ELF-1 (cell line): Measurements from ENCODE around the gene KIAA0040.
"Not testable (repeated sequence)": the region's sequence is repeated elsewhere in the genome, so short reads cannot be mapped to it uniquely, and the experiment has no call there.

ENCODE experiments used
- DNase-seq: peaks from one replicate; pipeline ENCODE4 v3.0.0-alpha.2; 2016; ENCODE audit warnings: low read depth, low spot score

KIAA0040 gene

DNA sequence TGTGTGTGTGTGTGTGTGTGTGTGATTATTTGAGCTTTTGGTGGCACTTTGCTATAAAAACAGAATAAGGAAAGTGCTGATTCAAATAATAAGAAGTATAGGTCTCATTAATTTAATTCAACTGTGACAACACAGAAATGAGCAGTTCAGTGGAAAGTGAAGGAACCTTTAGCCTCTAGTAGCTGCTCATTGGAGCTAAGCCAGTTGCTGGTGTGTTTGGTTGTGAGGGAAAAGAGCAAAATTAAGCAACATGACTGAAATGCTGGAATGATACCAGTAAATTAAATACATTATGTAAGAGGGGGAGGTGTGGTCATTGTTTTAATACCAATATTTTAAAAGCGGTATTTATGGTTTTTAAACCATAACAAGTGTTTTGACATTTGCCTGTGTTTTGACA, 55.2 kb downstream of the KIAA0040 start:
- DNase-seq = no peak

- DNase-seq = no peak
Observed at GRCh38 chr1:175136246-175136645, 56.3 kb downstream of the KIAA0040 start.

- no peak for DNase-seq
Observed at GRCh38 chr1:175134500-175134899, 58.1 kb downstream of the KIAA0040 start.

DNA sequence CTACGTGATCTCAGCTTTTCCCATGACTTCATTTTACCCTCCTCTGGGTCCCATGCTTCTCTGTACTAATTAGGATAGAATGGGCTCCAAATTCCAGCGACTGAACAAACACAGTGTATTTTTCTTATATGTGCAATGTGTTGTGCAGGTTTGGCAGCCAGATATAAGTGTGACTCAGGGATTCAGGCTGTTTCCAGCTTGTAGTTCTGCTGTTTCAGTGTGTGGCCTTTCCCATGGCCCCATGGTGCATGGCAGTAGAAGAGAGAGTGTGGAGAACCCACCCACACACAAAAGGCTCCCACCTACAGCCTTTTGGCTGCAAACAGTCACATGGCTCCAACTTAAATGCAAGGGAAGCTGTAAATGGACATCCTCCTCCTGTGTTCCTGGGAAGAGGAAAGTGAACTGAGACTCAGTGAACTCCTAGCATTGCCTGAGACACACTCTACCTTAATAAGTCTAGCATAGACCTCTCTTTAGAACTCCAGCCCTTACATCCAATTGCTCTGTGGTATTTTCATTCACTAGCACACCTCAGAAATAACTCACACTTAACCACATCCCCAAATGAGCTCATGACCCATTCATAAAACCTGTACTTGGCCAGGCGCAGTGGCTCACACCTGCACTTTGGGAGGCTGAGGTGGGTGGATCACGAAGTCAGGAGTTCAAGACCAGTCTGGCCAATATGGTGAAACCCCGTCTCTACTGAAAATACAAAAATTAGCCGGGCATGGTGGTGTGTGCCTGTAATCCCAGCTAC, 58.7 kb downstream of the KIAA0040 start:
- no peak for DNase-seq

DNA sequence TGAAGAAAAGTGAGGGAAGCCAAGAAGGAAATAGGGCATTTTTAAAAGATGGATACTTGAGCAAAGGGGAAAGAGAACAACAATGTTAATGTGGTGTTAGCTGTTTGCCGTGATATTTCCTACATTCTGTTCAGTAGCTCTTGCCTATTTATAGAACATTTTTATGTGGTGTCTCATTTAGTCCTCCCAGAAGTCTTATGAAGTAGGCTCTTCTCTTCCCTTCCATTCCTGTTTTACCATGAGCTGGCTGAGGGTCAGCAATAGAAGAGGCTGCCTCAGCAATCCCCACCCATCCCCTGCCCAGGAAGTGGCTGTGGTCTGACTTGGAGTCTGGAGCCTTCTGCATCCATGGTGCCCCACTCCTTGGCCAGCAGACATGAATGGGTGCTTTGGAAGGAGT, 60.1 kb downstream of the KIAA0040 start:
- DNase-seq = no peak

- DNase-seq = peak; percentile 11
Observed at GRCh38 chr1:175131095-175131494, 61.5 kb downstream of the KIAA0040 start.

GRCh38 chr1:175130649-175131045, 61.9 kb downstream of the KIAA0040 start:
- DNase-seq = no peak

- DNase-seq = peak; percentile 87
Observed at GRCh38 chr1:175129997-175130648, 62.5 kb downstream of the KIAA0040 start.

- DNase-seq = no peak
Observed at GRCh38 chr1:175129644-175129996, 63.0 kb downstream of the KIAA0040 start.

GRCh38 chr1:175129182-175129581, 63.4 kb downstream of the KIAA0040 start:
- peak; percentile 84 for DNase-seq

- DNase-seq = peak; percentile 41
Observed at GRCh38 chr1:175128523-175128922, 64.1 kb downstream of the KIAA0040 start.

- DNase-seq = no peak
Observed at GRCh38 chr1:175127565-175127964, 65.0 kb downstream of the KIAA0040 start.

DNA sequence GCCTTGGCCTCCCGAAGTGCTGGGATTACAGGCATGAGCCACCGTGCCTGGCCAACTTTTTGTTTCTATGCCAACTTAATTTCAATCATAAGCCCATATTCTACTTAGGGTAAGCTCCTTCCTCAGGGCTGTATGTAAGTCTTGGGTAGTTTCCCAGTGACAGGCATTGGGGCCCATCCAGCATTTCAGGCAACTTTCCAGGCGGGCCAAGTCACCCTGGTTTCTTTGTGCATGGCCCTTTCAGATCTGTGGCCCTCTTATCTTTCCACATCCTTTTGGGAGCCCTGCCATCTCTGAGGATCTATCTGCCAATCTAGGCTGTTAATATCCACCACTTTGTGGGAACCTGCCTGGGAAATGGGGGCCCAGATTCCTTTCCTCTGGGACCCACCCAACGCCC, 66.2 kb downstream of the KIAA0040 start:
- DNase-seq = no peak

DNA sequence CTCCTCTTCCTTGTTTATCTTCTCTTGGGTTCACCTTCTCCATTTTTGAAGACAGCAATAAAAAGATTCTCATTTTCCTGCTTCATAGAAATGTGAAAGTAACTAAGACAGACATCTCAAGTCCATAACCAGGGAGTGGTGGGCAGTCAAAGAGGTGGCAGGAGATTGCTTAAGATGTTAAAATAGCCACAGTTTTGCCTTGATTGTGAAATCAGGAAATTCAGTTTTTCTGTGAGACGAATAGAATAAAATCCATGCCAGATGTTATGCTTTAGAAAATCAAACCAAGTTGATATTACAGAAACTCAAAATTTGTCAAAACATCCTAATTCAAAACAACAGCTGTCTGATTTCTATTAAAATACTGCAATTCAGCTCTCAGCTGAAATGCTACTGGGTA, 67.7 kb downstream of the KIAA0040 start:
- no peak for DNase-seq

- no peak for DNase-seq
Observed at GRCh38 chr1:175120511-175120910, 72.1 kb downstream of the KIAA0040 start.

GRCh38 chr1:175118375-175119367, 73.9 kb downstream of the KIAA0040 start:
- DNase-seq = no peak

DNA sequence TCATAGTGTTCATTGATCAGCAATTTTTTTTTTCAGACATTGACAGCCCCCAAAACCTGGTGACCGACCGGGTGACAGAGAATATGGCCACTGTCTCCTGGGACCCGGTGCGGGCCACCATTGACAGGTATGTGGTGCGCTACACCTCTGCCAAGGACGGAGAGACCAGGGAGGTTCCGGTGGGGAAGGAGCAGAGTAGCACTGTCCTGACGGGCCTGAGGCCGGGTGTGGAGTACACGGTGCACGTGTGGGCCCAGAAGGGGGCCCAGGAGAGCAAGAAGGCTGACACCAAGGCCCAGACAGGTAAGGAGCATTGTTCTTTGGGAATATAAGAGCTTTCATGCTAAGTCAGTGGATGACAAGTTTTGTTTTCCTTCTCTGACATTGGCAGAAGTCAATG, 75.7 kb downstream of the KIAA0040 start:
- DNase-seq = peak; percentile 5

- no peak for DNase-seq
Observed at GRCh38 chr1:175116210-175116798, 76.3 kb downstream of the KIAA0040 start.

DNA sequence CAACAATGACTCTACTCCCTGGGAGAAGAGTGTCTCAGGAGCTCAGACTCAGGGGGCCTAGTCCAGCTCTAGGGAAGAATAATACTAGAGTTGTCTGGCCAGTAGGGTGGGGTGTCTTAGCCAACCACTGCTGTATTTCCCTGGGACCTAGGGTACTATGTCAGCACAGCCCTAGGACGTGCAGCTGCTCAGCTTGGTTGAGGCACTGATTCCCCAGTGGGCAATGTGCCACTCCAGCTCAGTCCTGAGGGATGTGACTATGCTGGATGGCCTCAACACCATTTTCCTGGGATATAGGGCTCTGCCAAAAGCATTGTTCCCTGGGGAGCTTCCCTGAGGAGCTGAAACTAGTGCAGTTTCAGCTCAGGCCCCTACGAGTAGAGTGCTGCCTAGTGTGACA, 77.6 kb downstream of the KIAA0040 start:
- no peak for DNase-seq

- DNase-seq = not testable (repeated sequence)
Observed at GRCh38 chr1:175108331-175108820, 84.2 kb downstream of the KIAA0040 start.
